ENCODE data around the gene SIGLEC11. TPM values are rescaled to one million over a fixed set of nuclear protein-coding genes. Genes with fewer than 3 reads are reported as not detected.

The SIGLEC11 gene
- polyA plus RNA-seq, 3 donors = 0.28 to 2.2 (median 0.67) TPM

GRCh38 chr19:49952479-49952836 lies 8.5 kb downstream of the SIGLEC11 start:
- Histone ChIP-seq H3K9me3 (replicated peaks in 1 of 2; ENCODE audit: control insufficient read depth in 1 of 2, insufficient read depth in 1 of 2, low read length in 2 of 2) (no peaks in the 10 kb centered on the region), H3K27ac (ENCODE audit: low read depth in 1 of 2, low read length in 2 of 2) (no peak overlapping the region), H3K79me2 (ENCODE audit: insufficient read depth, low read length) (no peaks in the 10 kb centered on the region), H3K9ac (ENCODE audit: insufficient read depth, low read length, poor library complexity, severe bottlenecking) (no peak overlapping the region), H3K36me3 (replicated peaks in 1 of 2; ENCODE audit: control insufficient read depth in 1 of 2, insufficient read depth in 2 of 2, low read length in 2 of 2) (no peaks in the 10 kb centered on the region), H3K4me2 (replicated peaks; ENCODE audit: extremely low read depth, low read length, poor library complexity, severe bottlenecking) (no peak overlapping the region), H3K4me3 (replicated peaks in 1 of 3; ENCODE audit: low read depth in 2 of 3, low read length in 3 of 3) (no peak overlapping the region), H3K4me1 (ENCODE audit: control insufficient read depth in 1 of 2, insufficient read depth in 2 of 2, low read length in 2 of 2) (peaks cover 49 to 53% of the 10 kb centered on the region in 2 donors), H2AFZ (ENCODE audit: insufficient read depth, low read depth, low read length, poor library complexity, severe bottlenecking) (no peak overlapping the region), H4K20me1 (ENCODE audit: insufficient read depth, low read length) (no peaks in the 10 kb centered on the region), H3K27me3 (ENCODE audit: control insufficient read depth in 2 of 2, insufficient read depth in 2 of 2, low read length in 2 of 2) (no peaks in the 10 kb centered on the region)
- intact Hi-C loops (cut with micrococcal nuclease) = no loop called here
- no peak for DNase-seq
- TF ChIP-seq, protein P1, sequence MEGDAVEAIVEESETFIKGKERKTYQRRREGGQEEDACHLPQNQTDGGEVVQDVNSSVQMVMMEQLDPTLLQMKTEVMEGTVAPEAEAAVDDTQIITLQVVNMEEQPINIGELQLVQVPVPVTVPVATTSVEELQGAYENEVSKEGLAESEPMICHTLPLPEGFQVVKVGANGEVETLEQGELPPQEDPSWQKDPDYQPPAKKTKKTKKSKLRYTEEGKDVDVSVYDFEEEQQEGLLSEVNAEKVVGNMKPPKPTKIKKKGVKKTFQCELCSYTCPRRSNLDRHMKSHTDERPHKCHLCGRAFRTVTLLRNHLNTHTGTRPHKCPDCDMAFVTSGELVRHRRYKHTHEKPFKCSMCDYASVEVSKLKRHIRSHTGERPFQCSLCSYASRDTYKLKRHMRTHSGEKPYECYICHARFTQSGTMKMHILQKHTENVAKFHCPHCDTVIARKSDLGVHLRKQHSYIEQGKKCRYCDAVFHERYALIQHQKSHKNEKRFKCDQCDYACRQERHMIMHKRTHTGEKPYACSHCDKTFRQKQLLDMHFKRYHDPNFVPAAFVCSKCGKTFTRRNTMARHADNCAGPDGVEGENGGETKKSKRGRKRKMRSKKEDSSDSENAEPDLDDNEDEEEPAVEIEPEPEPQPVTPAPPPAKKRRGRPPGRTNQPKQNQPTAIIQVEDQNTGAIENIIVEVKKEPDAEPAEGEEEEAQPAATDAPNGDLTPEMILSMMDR (IDR thresholded peaks at IDR 0.05) = no peak
- Mint-ChIP-seq H3K9me3 (peaks cover 0 to 1% (median 0%) of the 10 kb centered on the region in 7 donors), H3K4me1 (peaks cover 58% of the 10 kb centered on the region), H3K27ac (no peak overlapping the region), H3K27me3 (ENCODE audit: low read depth in 3 of 3) (peaks cover 7 to 16% (median 11%) of the 10 kb centered on the region in 3 donors), H3K4me3 (no peak overlapping the region), H3K36me3 (no peaks in the 10 kb centered on the region)

GRCh38 chr19:49951806-49952478 lies 9.0 kb downstream of the SIGLEC11 start:
- no peaks in the 10 kb centered on the region for H4K20me1 ChIP-seq (ENCODE audit: insufficient read depth, low read length)
- Mint-ChIP-seq H3K4me3 (no peak overlapping the region), H3K4me1 (peaks cover 58% of the 10 kb centered on the region), H3K9me3 (peaks cover 0 to 1% (median 0%) of the 10 kb centered on the region in 7 donors), H3K27ac (no peak overlapping the region), H3K27me3 (ENCODE audit: low read depth in 3 of 3) (peaks cover 7 to 16% (median 11%) of the 10 kb centered on the region in 3 donors), H3K36me3 (no peaks in the 10 kb centered on the region)
- no peak overlapping the region for H3K27ac ChIP-seq (ENCODE audit: low read depth in 1 of 2, low read length in 2 of 2)
- H2AFZ ChIP-seq (ENCODE audit: insufficient read depth, low read depth, low read length, poor library complexity, severe bottlenecking) = no peak overlapping the region
- peaks cover 49 to 53% of the 10 kb centered on the region in 2 donors for H3K4me1 ChIP-seq (ENCODE audit: control insufficient read depth in 1 of 2, insufficient read depth in 2 of 2, low read length in 2 of 2)
- no peak overlapping the region for H3K4me2 ChIP-seq (replicated peaks; ENCODE audit: extremely low read depth, low read length, poor library complexity, severe bottlenecking)
- H3K36me3 ChIP-seq (replicated peaks in 1 of 2; ENCODE audit: control insufficient read depth in 1 of 2, insufficient read depth in 2 of 2, low read length in 2 of 2) = no peaks in the 10 kb centered on the region
- H3K4me3 ChIP-seq (replicated peaks in 1 of 3; ENCODE audit: low read depth in 2 of 3, low read length in 3 of 3) = no peak overlapping the region
- no peak for DNase-seq
- WGBS (ENCODE audit: insufficient coverage) = 72% methylated on average over 3 of the region's 9 CpGs
- TF ChIP-seq, protein P1 (IDR thresholded peaks at IDR 0.05) = no peak
- no peak overlapping the region for H3K9ac ChIP-seq (ENCODE audit: insufficient read depth, low read length, poor library complexity, severe bottlenecking)
- no peaks in the 10 kb centered on the region for H3K27me3 ChIP-seq (ENCODE audit: control insufficient read depth in 2 of 2, insufficient read depth in 2 of 2, low read length in 2 of 2)
- no peaks in the 10 kb centered on the region for H3K79me2 ChIP-seq (ENCODE audit: insufficient read depth, low read length)
- no peaks in the 10 kb centered on the region for H3K9me3 ChIP-seq (replicated peaks in 1 of 2; ENCODE audit: control insufficient read depth in 1 of 2, insufficient read depth in 1 of 2, low read length in 2 of 2)
- intact Hi-C loops (cut with micrococcal nuclease) = no loop called here

Data from CD14-positive monocyte (primary cell).